Tracheal epithelial cell (primary cell): ENCODE data around the gene SFMBT1. TPM values are rescaled to one million over a fixed set of nuclear protein-coding genes. Genes with fewer than 3 reads are reported as not detected.

Experiments
- total RNA-seq: library from RNA; depleted of rRNA; stranded (reverse); fragments of >200 nt; gene quantifications from 2 replicates; pipeline ENCODE4 v1.2.1, GENCODE V29; 2014

The SFMBT1 gene
- total RNA-seq, result 4.3 and 10.2 TPM in 2 replicates

GRCh38 chr3:53045518-53046170 lies at the start of gene SFMBT1:
SFMBT1 (minus strand) TSS chr3:53046073; CDS start chr3:52969128, 76,945 bp downstream.

GRCh38 chr3:52897130-52898122 lies 148.4 kb downstream of the SFMBT1 start, which contains the start of gene STIMATE:
STIMATE (minus strand) TSS chr3:52897548; CDS start chr3:52897450, 98 bp downstream.

Other genes starting within 250 kb of the SFMBT1 start
- 1.1 and 1.9 TPM in 2 replicates for gene ITIH4, start 215.4 kb downstream of the SFMBT1 start, total RNA-seq
- gene MUSTN1, start 211.1 kb downstream of the SFMBT1 start, total RNA-seq, result not detected in 2 replicates
- gene STIMATE, start 148.5 kb downstream of the SFMBT1 start, total RNA-seq, result 16.4 and 19.5 TPM in 2 replicates
- gene RFT1, start 84.4 kb upstream of the SFMBT1 start, total RNA-seq, result 13.2 and 14.9 TPM in 2 replicates
- 2.7 and 4.7 TPM in 2 replicates for gene PRKCD, start 115.1 kb upstream of the SFMBT1 start, total RNA-seq
- 594 and 1,061 TPM in 2 replicates for gene TKT, start 209.9 kb upstream of the SFMBT1 start, total RNA-seq